Hepatocyte (in vitro differentiated cells): ENCODE measurements around the gene AQR. TPM values are rescaled to one million over a fixed set of nuclear protein-coding genes. Genes with fewer than 3 reads are reported as not detected.

Experiments used
- DNase-seq: peaks from one replicate; pipeline ENCODE4 v3.0.0-alpha.2; 2016; ENCODE audit warnings: low spot score
- H2AFZ ChIP-seq: fragments of 200-600 bp; sonication (generic); 2 replicates; pipeline ENCODE4 v1.6.0; 2016; ENCODE audit warnings: antibody characterized with exemption, mild to moderate bottlenecking
- H3K27ac ChIP-seq: fragments of 200-600 bp; sonication (generic); 2 replicates; pipeline ENCODE4 v1.5.1; 2016; ENCODE audit warnings: mild to moderate bottlenecking
- H3K27me3 ChIP-seq: fragments of 200-600 bp; sonication (generic); 2 replicates; pipeline ENCODE4 v1.6.1; 2016
- H3K36me3 ChIP-seq: fragments of 200-600 bp; sonication (generic); replicated peaks from 2 replicates; pipeline ENCODE4 v1.5.1; 2016; ENCODE audit warnings: low read depth; ENCODE audit not compliant: insufficient read depth
- H3K4me1 ChIP-seq: fragments of 200-600 bp; sonication (generic); 2 replicates; pipeline ENCODE4 v1.5.1; 2016; ENCODE audit warnings: mild to moderate bottlenecking, moderate library complexity; ENCODE audit not compliant: insufficient read depth
- H3K4me2 ChIP-seq: fragments of 200-600 bp; sonication (generic); 2 replicates; pipeline ENCODE4 v1.6.0; 2016
- H3K4me3 ChIP-seq: fragments of 200-600 bp; sonication (generic); 2 replicates; pipeline ENCODE4 v1.5.1; 2016; ENCODE audit warnings: mild to moderate bottlenecking
- H3K79me2 ChIP-seq: fragments of 200-600 bp; sonication (generic); 2 replicates; pipeline ENCODE4 v1.6.0; 2017; ENCODE audit warnings: mild to moderate bottlenecking
- H3K9me2 ChIP-seq: fragments of 200-600 bp; sonication (generic); replicated peaks from 2 replicates; pipeline ENCODE4 v1.6.0; 2017; ENCODE audit warnings: mild to moderate bottlenecking; ENCODE audit not compliant: insufficient read depth
- H3K9me3 ChIP-seq: fragments of 200-600 bp; sonication (generic); 2 replicates; pipeline ENCODE4 v1.5.1; 2016; ENCODE audit warnings: low read depth, mild to moderate bottlenecking
- H4K20me1 ChIP-seq: fragments of 200-600 bp; sonication (generic); 2 replicates; pipeline ENCODE4 v1.6.0; 2016; ENCODE audit warnings: mild to moderate bottlenecking; ENCODE audit not compliant: insufficient read depth, poor library complexity, severe bottlenecking
- CTCF ChIP-seq: fragments of 200-600 bp; sonication (generic); IDR thresholded peaks from 2 replicates; pipeline ENCODE4 v1.5.1; 2016; ENCODE audit warnings: antibody characterized with exemption, mild to moderate bottlenecking; ENCODE audit not compliant: poor library complexity
- EZH2 ChIP-seq: fragments of 200-600 bp; sonication (generic); IDR thresholded peaks from 2 replicates; pipeline ENCODE4 v1.6.1; 2016; ENCODE audit warnings: antibody characterized with exemption, mild to moderate bottlenecking, borderline replicate concordance
- EZH2phosphoT487 ChIP-seq: fragments of 200-600 bp; sonication (generic); IDR thresholded peaks from one replicate; pipeline ENCODE4 v1.6.1; 2018; ENCODE audit warnings: antibody characterized with exemption, mild to moderate bottlenecking, low read depth, moderate library complexity; ENCODE audit not compliant: unreplicated experiment, severe bottlenecking
- WGBS: methylation state at CpG from one replicate; pipeline ENCODE4 v1.1.6; 2016; ENCODE audit warnings: low lambda C conversion rate; ENCODE audit errors: missing lambda C conversion rate; 5-methylcytosine and 5-hydroxymethylcytosine counted together
- polyA plus RNA-seq: library from polyadenylated mRNA; unstranded; fragments of >200 nt; fragmentation: Nextera tagmentation; extraction: Ambion mirVana; gene quantifications from 2 replicates; pipeline ENCODE4 v1.2.1, GENCODE V29; 2016
- total RNA-seq: library from RNA; depleted of rRNA; stranded (reverse); fragments of >200 nt; gene quantifications from 2 replicates; pipeline ENCODE4 v1.2.3, GENCODE V29; 2014

AQR gene
- total and polyA plus RNA-seq, 2 experiments from 2014 or later = 15.3 to 39.8 TPM

- no peaks in the 10 kb centered on the region for H3K79me2 ChIP-seq
- H3K4me3 ChIP-seq = no peak overlapping the region
- H3K9me3 ChIP-seq = no peaks in the 10 kb centered on the region
- H3K9me2 ChIP-seq = no peaks in the 10 kb centered on the region
- H3K36me3 ChIP-seq = no peaks in the 10 kb centered on the region
- no peaks in the 10 kb centered on the region for H4K20me1 ChIP-seq
- H3K27ac ChIP-seq = no peak overlapping the region
- no peak overlapping the region for H3K4me2 ChIP-seq
- WGBS = 96% methylated on average over 5 of the region's 5 CpGs
- no peaks in the 10 kb centered on the region for H3K4me1 ChIP-seq
- no peaks in the 10 kb centered on the region for H3K27me3 ChIP-seq
- H2AFZ ChIP-seq = no peak overlapping the region
- DNase-seq = no peak
- no peak for TF ChIP-seq EZH2
- TF ChIP-seq EZH2phosphoT487 = no peak
- no peak for TF ChIP-seq CTCF
Measured at GRCh38 chr15:34896183-34896582, 73.4 kb downstream of the AQR start.

DNA sequence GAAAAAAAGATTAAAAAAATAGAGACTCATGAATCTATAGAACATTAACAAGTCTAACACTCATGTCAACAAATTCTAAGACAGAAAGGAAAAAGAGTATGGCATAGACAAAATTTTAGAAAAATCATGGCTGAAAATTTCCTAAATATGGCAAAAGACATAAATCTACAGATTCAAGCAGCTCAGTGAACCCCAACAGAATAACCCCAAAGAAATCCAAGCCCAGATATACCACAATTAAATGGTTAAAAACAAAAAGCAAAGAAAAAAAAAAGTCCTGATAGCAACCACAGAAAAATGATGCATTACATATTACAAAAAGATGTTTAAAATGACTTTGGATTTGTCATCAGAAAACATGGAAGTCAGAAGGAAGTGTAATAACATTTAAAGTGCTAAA lies 75.6 kb downstream of the AQR start:
- Histone ChIP-seq H3K9me2 (no peaks in the 10 kb centered on the region), H4K20me1 (no peaks in the 10 kb centered on the region), H2AFZ (no peak overlapping the region), H3K36me3 (no peaks in the 10 kb centered on the region), H3K27ac (no peak overlapping the region), H3K4me2 (no peak overlapping the region), H3K79me2 (no peaks in the 10 kb centered on the region), H3K4me1 (no peaks in the 10 kb centered on the region), H3K27me3 (no peaks in the 10 kb centered on the region), H3K4me3 (no peak overlapping the region), H3K9me3 (no peaks in the 10 kb centered on the region)
- TF ChIP-seq EZH2phosphoT487 (no peak), EZH2 (no peak), CTCF (no peak)
- DNase-seq = no peak

GRCh38 chr15:34892963-34893591 lies 76.5 kb downstream of the AQR start:
- H3K79me2 ChIP-seq = no peaks in the 10 kb centered on the region
- no peaks in the 10 kb centered on the region for H3K9me2 ChIP-seq
- no peaks in the 10 kb centered on the region for H3K36me3 ChIP-seq
- 91% methylated on average over 7 of the region's 7 CpGs for WGBS
- no peak overlapping the region for H3K4me2 ChIP-seq
- TF ChIP-seq EZH2phosphoT487 (no peak), CTCF (no peak), EZH2 (no peak)
- H3K4me3 ChIP-seq = no peak overlapping the region
- no peak overlapping the region for H3K27ac ChIP-seq
- no peaks in the 10 kb centered on the region for H3K4me1 ChIP-seq
- no peaks in the 10 kb centered on the region for H4K20me1 ChIP-seq
- H3K9me3 ChIP-seq = no peaks in the 10 kb centered on the region
- DNase-seq = no peak
- H3K27me3 ChIP-seq = no peaks in the 10 kb centered on the region
- H2AFZ ChIP-seq = no peak overlapping the region

GRCh38 chr15:34890424-34890823 lies 79.1 kb downstream of the AQR start:
- Histone ChIP-seq H3K27me3 (no peaks in the 10 kb centered on the region), H3K9me2 (no peaks in the 10 kb centered on the region), H3K4me3 (no peak overlapping the region), H3K9me3 (no peaks in the 10 kb centered on the region), H3K79me2 (no peaks in the 10 kb centered on the region), H4K20me1 (no peaks in the 10 kb centered on the region), H2AFZ (no peak overlapping the region), H3K36me3 (no peaks in the 10 kb centered on the region), H3K4me1 (no peaks in the 10 kb centered on the region), H3K27ac (no peak overlapping the region), H3K4me2 (no peak overlapping the region)
- no peak for DNase-seq
- 52% methylated on average over 2 of the region's 2 CpGs for WGBS
- TF ChIP-seq EZH2 = no peak
- no peak for TF ChIP-seq EZH2phosphoT487
- no peak for TF ChIP-seq CTCF
